H9 (cell line): Measurements from ENCODE around the gene CLDN20. TPM values are rescaled to one million over a fixed set of nuclear protein-coding genes. Genes with fewer than 3 reads are reported as not detected.

Source experiments
- DNase-seq: peaks from one replicate; pipeline ENCODE4 v3.0.0-alpha.2; 2017
- H2AFZ ChIP-seq: one replicate; pipeline ENCODE4 v1.6.1; 2013; ENCODE audit warnings: mild to moderate bottlenecking, low read length, control low read depth, moderate library complexity
- H2AK5ac ChIP-seq: 2 replicates; pipeline ENCODE4 v1.6.1; 2013; ENCODE audit warnings: low read length, control low read depth, mixed read lengths; ENCODE audit not compliant: insufficient read length
- H2BK120ac ChIP-seq: one replicate; pipeline ENCODE4 v1.6.1; 2013; ENCODE audit warnings: low read depth, mild to moderate bottlenecking, low read length, control low read depth, inconsistent platforms; ENCODE audit not compliant: poor library complexity, severe bottlenecking
- H2BK12ac ChIP-seq: 2 replicates; pipeline ENCODE4 v1.6.1; 2013; ENCODE audit warnings: low read length, control low read depth, mixed read lengths, low read depth; ENCODE audit not compliant: insufficient read length
- H2BK15ac ChIP-seq: 2 replicates; pipeline ENCODE4 v1.6.1; 2013; ENCODE audit warnings: low read depth, low read length, control low read depth
- H2BK20ac ChIP-seq: one replicate; pipeline ENCODE4 v1.6.1; 2013; ENCODE audit warnings: low read depth, mild to moderate bottlenecking, low read length, control low read depth, inconsistent platforms; ENCODE audit not compliant: poor library complexity, severe bottlenecking
- H2BK5ac ChIP-seq: 2 replicates; pipeline ENCODE4 v1.6.1; 2013; ENCODE audit warnings: low read length, control low read depth, mixed read lengths; ENCODE audit not compliant: insufficient read length
- H3K14ac ChIP-seq: 2 replicates; pipeline ENCODE4 v1.6.1; 2013; ENCODE audit warnings: low read length, control low read depth; ENCODE audit not compliant: insufficient read depth
- H3K18ac ChIP-seq: 2 replicates; pipeline ENCODE4 v1.6.1; 2013; ENCODE audit warnings: low read depth, mild to moderate bottlenecking, mixed read lengths, low read length, control low read depth; ENCODE audit not compliant: insufficient read length
- H3K23ac ChIP-seq: 2 replicates; pipeline ENCODE4 v1.6.1; 2013; ENCODE audit warnings: low read length, control low read depth, mixed read lengths, low read depth; ENCODE audit not compliant: insufficient read length
- H3K23me2 ChIP-seq: 2 replicates; pipeline ENCODE4 v1.6.1; 2013; ENCODE audit warnings: low read depth, mild to moderate bottlenecking, mixed read lengths, low read length, control low read depth; ENCODE audit not compliant: insufficient read length, poor library complexity, severe bottlenecking
- H3K27ac ChIP-seq: 2 replicates; pipeline ENCODE4 v1.5.1; 2013; ENCODE audit warnings: low read length, control low read depth, mixed read lengths, low read depth; ENCODE audit not compliant: insufficient read length
- H3K27me3 ChIP-seq: 2 replicates; pipeline ENCODE4 v1.6.1; 2013; ENCODE audit warnings: low read length, control low read depth, inconsistent platforms; ENCODE audit not compliant: insufficient read depth
- H3K4ac ChIP-seq: 2 replicates; pipeline ENCODE4 v1.6.1; 2013; ENCODE audit warnings: low read depth, mild to moderate bottlenecking, control low read depth, inconsistent platforms, low read length, moderate library complexity
- H3K4me1 ChIP-seq: 2 replicates; pipeline ENCODE4 v1.6.1; 2013; ENCODE audit warnings: low read length, control low read depth, inconsistent platforms; ENCODE audit not compliant: insufficient read depth
- H3K4me2 ChIP-seq: 2 replicates; pipeline ENCODE4 v1.6.1; 2013; ENCODE audit warnings: low read length, control low read depth, mixed read lengths; ENCODE audit not compliant: insufficient read length, insufficient read depth
- H3K56ac ChIP-seq: 2 replicates; pipeline ENCODE4 v1.6.1; 2013; ENCODE audit warnings: low read depth, mild to moderate bottlenecking, mixed read lengths, low read length, control low read depth; ENCODE audit not compliant: insufficient read length
- H3K79me1 ChIP-seq: 2 replicates; pipeline ENCODE4 v1.6.1; 2013; ENCODE audit warnings: low read depth, mild to moderate bottlenecking, moderate library complexity, low read length, control low read depth, inconsistent platforms; ENCODE audit not compliant: insufficient read depth, poor library complexity, severe bottlenecking
- H3K79me2 ChIP-seq: 2 replicates; pipeline ENCODE4 v1.6.1; 2013; ENCODE audit warnings: low read length, control low read depth, inconsistent platforms; ENCODE audit not compliant: insufficient read depth
- H3K9ac ChIP-seq: 2 replicates; pipeline ENCODE4 v1.6.1; 2013; ENCODE audit warnings: low read length, control low read depth, mixed read lengths; ENCODE audit not compliant: insufficient read length; ENCODE audit errors: extremely low read depth
- H3K9me3 ChIP-seq: one replicate; pipeline ENCODE4 v1.6.1; 2013; ENCODE audit warnings: low read depth, low read length, inconsistent platforms; ENCODE audit not compliant: control insufficient read depth
- H3T11ph ChIP-seq: one replicate; pipeline ENCODE4 v1.6.1; 2013; ENCODE audit warnings: mild to moderate bottlenecking, low read length, control low read depth, inconsistent platforms
- H4K20me1 ChIP-seq: one replicate; pipeline ENCODE4 v1.6.1; 2013; ENCODE audit not compliant: control insufficient read depth, insufficient read length, insufficient read depth
- H4K5ac ChIP-seq: 2 replicates; pipeline ENCODE4 v1.6.1; 2013; ENCODE audit warnings: low read depth, mild to moderate bottlenecking, mixed read lengths, low read length, control low read depth; ENCODE audit not compliant: insufficient read length
- H4K8ac ChIP-seq: replicated peaks from 2 replicates; pipeline ENCODE4 v1.6.1; 2013; ENCODE audit warnings: low read length, control low read depth, mixed read lengths, low read depth; ENCODE audit not compliant: insufficient read length
- H4K91ac ChIP-seq: 2 replicates; pipeline ENCODE4 v1.6.1; 2013; ENCODE audit warnings: low read depth, mild to moderate bottlenecking, moderate library complexity, mixed read lengths, low read length, control low read depth; ENCODE audit not compliant: insufficient read length
- H3K27ac Mint-ChIP-seq, 3 experiments: 2 replicates in 2 of 3; 3 replicates in 1 of 3; pipeline ENCODE4 v1.8.0; 2020 to 2021; ENCODE audit warnings: mixed read lengths in 3 of 3, mild to moderate bottlenecking in 1 of 3, moderate library complexity in 1 of 3
- H3K27me3 Mint-ChIP-seq: 2 replicates; pipeline ENCODE4 v1.8.0; 2021; ENCODE audit warnings: low read depth, mild to moderate bottlenecking, moderate library complexity, mixed read lengths
- H3K36me3 Mint-ChIP-seq, 3 experiments: 2 replicates in 2 of 3; 3 replicates in 1 of 3; pipeline ENCODE4 v1.8.0; 2020 to 2021; ENCODE audit warnings: low read depth in 3 of 3, mixed read lengths in 3 of 3; ENCODE audit not compliant: insufficient read depth in 1 of 3
- H3K4me1 Mint-ChIP-seq, 2 experiments: 2 replicates each; pipeline ENCODE4 v1.8.0; 2020; ENCODE audit warnings: mixed read lengths in 2 of 2
- H3K4me3 Mint-ChIP-seq, 2 experiments: 2 replicates in 1 of 2; 3 replicates in 1 of 2; pipeline ENCODE4 v1.8.0; 2020 to 2021; ENCODE audit warnings: mild to moderate bottlenecking in 2 of 2, mixed read lengths in 2 of 2, moderate library complexity in 1 of 2
- H3K9me3 Mint-ChIP-seq, 2 experiments: 2 replicates in 1 of 2; 3 replicates in 1 of 2; pipeline ENCODE4 v1.8.0; 2020; ENCODE audit warnings: mild to moderate bottlenecking in 2 of 2, mixed read lengths in 2 of 2, moderate library complexity in 1 of 2
- WGBS: extraction: QIAGEN DNeasy Blood & Tissue Kit; methylation state at CpG from one replicate; pipeline ENCODE4 v1.1.7; 2013; ENCODE audit warnings: missing lambda C conversion rate, low lambda C conversion rate, mixed read lengths; ENCODE audit not compliant: insufficient read length; ENCODE audit errors: extremely low coverage; 5-methylcytosine and 5-hydroxymethylcytosine counted together
- total RNA-seq: library from RNA; stranded (reverse); gene quantifications from 2 replicates; pipeline ENCODE4 v1.2.1, GENCODE V29; 2021
- TF ChIP-seq, protein P1 (sequence below): fragments of 200-600 bp; sonication (generic); conservative IDR thresholded peaks from 3 replicates; pipeline ENCODE4 v1.8.0; 2021; ENCODE audit warnings: antibody characterized with exemption, mild to moderate bottlenecking

Gene CLDN20
- total RNA-seq, 1 experiment from 2014 or later: not detected

DNA sequence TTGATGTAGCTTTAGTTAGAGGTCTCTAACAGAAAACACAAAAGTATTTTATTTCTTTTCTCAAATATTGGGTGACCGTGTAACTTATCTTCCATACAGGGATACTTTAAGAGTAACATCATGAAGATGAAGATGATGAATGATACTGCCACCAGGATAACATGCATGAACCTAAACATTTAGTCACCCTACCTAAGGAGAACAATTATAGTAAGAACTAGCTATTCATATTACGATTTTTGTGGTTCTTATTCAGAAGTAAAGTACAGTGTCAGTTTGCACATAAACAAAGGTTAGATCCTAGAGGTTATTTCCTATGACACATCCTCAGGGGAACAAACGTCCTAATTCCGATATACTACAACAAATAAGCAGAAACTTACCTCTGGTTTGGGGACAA, 21.0 kb downstream of the CLDN20 start:
- Mint-ChIP-seq H3K9me3 (no peaks in the 10 kb centered on the region), H3K27me3 (no peaks in the 10 kb centered on the region), H3K27ac (no peak overlapping the region), H3K36me3 (peaks cover 9 to 52% (median 44%) of the 10 kb centered on the region in 3 experiments; a peak in 6 of 7 replicates), H3K4me1 (peaks cover 0 to 8% of the 10 kb centered on the region in 2 experiments; a peak in 2 of 4 replicates), H3K4me3 (no peak overlapping the region)
- no peak overlapping the region for H3K4ac ChIP-seq
- H2BK5ac ChIP-seq: no peak overlapping the region
- DNase-seq: no peak
- H3K4me2 ChIP-seq: no peak overlapping the region
- TF ChIP-seq, protein P1, sequence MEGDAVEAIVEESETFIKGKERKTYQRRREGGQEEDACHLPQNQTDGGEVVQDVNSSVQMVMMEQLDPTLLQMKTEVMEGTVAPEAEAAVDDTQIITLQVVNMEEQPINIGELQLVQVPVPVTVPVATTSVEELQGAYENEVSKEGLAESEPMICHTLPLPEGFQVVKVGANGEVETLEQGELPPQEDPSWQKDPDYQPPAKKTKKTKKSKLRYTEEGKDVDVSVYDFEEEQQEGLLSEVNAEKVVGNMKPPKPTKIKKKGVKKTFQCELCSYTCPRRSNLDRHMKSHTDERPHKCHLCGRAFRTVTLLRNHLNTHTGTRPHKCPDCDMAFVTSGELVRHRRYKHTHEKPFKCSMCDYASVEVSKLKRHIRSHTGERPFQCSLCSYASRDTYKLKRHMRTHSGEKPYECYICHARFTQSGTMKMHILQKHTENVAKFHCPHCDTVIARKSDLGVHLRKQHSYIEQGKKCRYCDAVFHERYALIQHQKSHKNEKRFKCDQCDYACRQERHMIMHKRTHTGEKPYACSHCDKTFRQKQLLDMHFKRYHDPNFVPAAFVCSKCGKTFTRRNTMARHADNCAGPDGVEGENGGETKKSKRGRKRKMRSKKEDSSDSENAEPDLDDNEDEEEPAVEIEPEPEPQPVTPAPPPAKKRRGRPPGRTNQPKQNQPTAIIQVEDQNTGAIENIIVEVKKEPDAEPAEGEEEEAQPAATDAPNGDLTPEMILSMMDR: no peak
- H4K8ac ChIP-seq: no peak overlapping the region
- H3K9me3 ChIP-seq: no peaks in the 10 kb centered on the region
- no peak overlapping the region for H2BK120ac ChIP-seq
- no peak overlapping the region for H2BK15ac ChIP-seq
- no peak overlapping the region for H3K27ac ChIP-seq
- no peak overlapping the region for H3K23ac ChIP-seq
- H4K5ac ChIP-seq: no peak overlapping the region
- no peak overlapping the region for H3K18ac ChIP-seq
- H3K4me1 ChIP-seq: no peaks in the 10 kb centered on the region
- no peak overlapping the region for H2BK20ac ChIP-seq
- H3T11ph ChIP-seq: no peak overlapping the region
- H4K91ac ChIP-seq: no peak overlapping the region
- H3K79me2 ChIP-seq: no peaks in the 10 kb centered on the region
- no peak overlapping the region for H3K9ac ChIP-seq
- no peaks in the 10 kb centered on the region for H3K79me1 ChIP-seq
- H2AK5ac ChIP-seq: no peak overlapping the region
- no peak overlapping the region for H3K56ac ChIP-seq
- H2BK12ac ChIP-seq: no peak overlapping the region
- no peaks in the 10 kb centered on the region for H3K27me3 ChIP-seq
- WGBS: no CpG with 5 or more reads among the region's 4 CpGs
- no peaks in the 10 kb centered on the region for H4K20me1 ChIP-seq
- H3K23me2 ChIP-seq: no peaks in the 10 kb centered on the region
- no peak overlapping the region for H3K14ac ChIP-seq
- no peak overlapping the region for H2AFZ ChIP-seq
